ENCODE data around the gene HTT. TPM values are rescaled to one million over a fixed set of nuclear protein-coding genes. Genes with fewer than 3 reads are reported as not detected.

Gene HTT
- total and polyA plus RNA-seq, 5 donors from 2014 or later: 4.8 to 101 (median 6.4) TPM

GRCh38 chr4:3249711-3250437 is 175.4 kb downstream of the HTT start:
- DNase-seq (no peak), ATAC-seq (ENCODE audit: low read depth in 2 of 2) (no peak)
- Histone ChIP-seq H3K27ac (ENCODE audit: insufficient read depth, low read length, poor library complexity, severe bottlenecking) (no peak overlapping the region), H3K4me3 (ENCODE audit: low read depth, low read length) (no peak overlapping the region), H3K27me3 (ENCODE audit: control insufficient read depth, insufficient read depth, low read length) (no peaks in the 10 kb centered on the region), H3K36me3 (ENCODE audit: control insufficient read depth, insufficient read depth, low read length) (no peaks in the 10 kb centered on the region), H3K9me3 (ENCODE audit: control insufficient read depth in 2 of 2, low read length in 2 of 2) (no peaks in the 10 kb centered on the region), H3K4me1 (ENCODE audit: control insufficient read depth, insufficient read depth, low read length, poor library complexity, severe bottlenecking) (peaks cover 2% of the 10 kb centered on the region)
- Mint-ChIP-seq H3K27ac (peak overlapping the region in 2 of 3 donors; percentile 59 to 72), H3K4me3 (no peak overlapping the region), H3K9me3 (peaks cover 0 to 1% (median 0%) of the 10 kb centered on the region in 7 donors), H3K27me3 (no peaks in the 10 kb centered on the region), H3K36me3 (no peaks in the 10 kb centered on the region), H3K4me1 (no peaks in the 10 kb centered on the region)

GRCh38 chr4:3250438-3250955 is 176.0 kb downstream of the HTT start:
- Mint-ChIP-seq H3K4me1 (no peaks in the 10 kb centered on the region), H3K9me3 (peaks cover 0 to 1% (median 0%) of the 10 kb centered on the region in 7 donors), H3K4me3 (no peak overlapping the region), H3K27me3 (no peaks in the 10 kb centered on the region), H3K36me3 (no peaks in the 10 kb centered on the region), H3K27ac (peak overlapping the region in 2 of 3 donors; percentile 59 to 72)
- H3K9me3 ChIP-seq (ENCODE audit: control insufficient read depth in 2 of 2, low read length in 2 of 2): no peaks in the 10 kb centered on the region
- H3K27ac ChIP-seq (ENCODE audit: insufficient read depth, low read length, poor library complexity, severe bottlenecking): no peak overlapping the region
- DNase-seq (no peak), ATAC-seq (ENCODE audit: low read depth in 2 of 2) (no peak)
- peaks cover 2% of the 10 kb centered on the region for H3K4me1 ChIP-seq (ENCODE audit: control insufficient read depth, insufficient read depth, low read length, poor library complexity, severe bottlenecking)
- H3K27me3 ChIP-seq (ENCODE audit: control insufficient read depth, insufficient read depth, low read length): no peaks in the 10 kb centered on the region
- no peak overlapping the region for H3K4me3 ChIP-seq (ENCODE audit: low read depth, low read length)
- no peaks in the 10 kb centered on the region for H3K36me3 ChIP-seq (ENCODE audit: control insufficient read depth, insufficient read depth, low read length)

DNA sequence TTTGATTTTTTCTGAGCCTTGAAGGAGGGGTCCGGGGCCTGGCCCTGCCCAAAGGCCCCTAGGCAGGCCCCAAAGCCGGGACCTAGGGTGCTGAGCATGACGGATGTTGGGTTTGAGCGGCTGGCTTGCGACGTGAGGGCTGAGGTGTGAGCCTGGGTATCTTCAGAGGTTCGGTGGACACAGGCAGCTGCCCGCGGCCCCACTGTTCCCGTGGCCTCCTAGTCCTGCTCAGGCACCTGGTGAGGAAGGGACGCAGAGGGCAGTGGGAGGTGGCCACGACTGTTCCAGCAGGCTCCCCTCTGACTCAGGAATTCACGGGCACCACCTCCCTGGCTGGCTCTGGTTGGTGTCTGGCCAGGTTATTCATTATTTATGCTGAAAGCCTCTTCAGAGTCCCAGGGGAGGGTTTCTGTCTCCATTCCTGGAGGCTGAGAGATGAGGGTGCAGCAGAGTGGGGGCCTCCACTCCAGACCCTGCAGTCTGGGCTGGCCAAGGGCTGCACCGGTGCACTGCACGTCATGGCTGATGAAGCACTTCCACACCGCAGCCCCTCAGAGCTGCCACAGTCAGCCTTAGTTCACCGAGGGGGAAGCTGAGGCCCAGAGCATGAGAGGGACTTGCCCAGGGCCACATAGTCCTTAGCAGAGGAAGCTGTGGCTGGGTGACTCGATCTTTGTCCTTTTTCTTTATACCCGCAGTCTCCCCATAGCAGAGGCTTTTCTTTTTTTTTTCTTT is 176.6 kb downstream of the HTT start:
- no peaks in the 10 kb centered on the region for H3K9me3 ChIP-seq (ENCODE audit: control insufficient read depth in 2 of 2, low read length in 2 of 2)
- peaks cover 1% of the 10 kb centered on the region for H3K4me1 ChIP-seq (ENCODE audit: control insufficient read depth, insufficient read depth, low read length, poor library complexity, severe bottlenecking)
- Mint-ChIP-seq H3K27ac (no peak overlapping the region), H3K9me3 (peaks cover 0 to 1% (median 0%) of the 10 kb centered on the region in 7 donors), H3K36me3 (no peaks in the 10 kb centered on the region), H3K4me3 (no peak overlapping the region), H3K4me1 (no peaks in the 10 kb centered on the region), H3K27me3 (no peaks in the 10 kb centered on the region)
- no peak for DNase-seq
- H3K36me3 ChIP-seq (ENCODE audit: control insufficient read depth, insufficient read depth, low read length): no peaks in the 10 kb centered on the region
- ATAC-seq (ENCODE audit: low read depth in 2 of 2): peak in 1 of 2 donors; percentile 16
- H3K27me3 ChIP-seq (ENCODE audit: control insufficient read depth, insufficient read depth, low read length): no peaks in the 10 kb centered on the region
- no peak overlapping the region for H3K4me3 ChIP-seq (ENCODE audit: low read depth, low read length)
- no peak overlapping the region for H3K27ac ChIP-seq (ENCODE audit: insufficient read depth, low read length, poor library complexity, severe bottlenecking)

- Mint-ChIP-seq H3K27me3 (no peaks in the 10 kb centered on the region), H3K9me3 (peaks cover 0 to 1% (median 0%) of the 10 kb centered on the region in 7 donors), H3K4me1 (no peaks in the 10 kb centered on the region), H3K36me3 (no peaks in the 10 kb centered on the region), H3K27ac (no peak overlapping the region), H3K4me3 (no peak overlapping the region)
- Histone ChIP-seq H3K4me1 (ENCODE audit: control insufficient read depth, insufficient read depth, low read length, poor library complexity, severe bottlenecking) (no peaks in the 10 kb centered on the region), H3K36me3 (ENCODE audit: control insufficient read depth, insufficient read depth, low read length) (no peaks in the 10 kb centered on the region), H3K9me3 (ENCODE audit: control insufficient read depth in 2 of 2, low read length in 2 of 2) (no peaks in the 10 kb centered on the region), H3K27ac (ENCODE audit: insufficient read depth, low read length, poor library complexity, severe bottlenecking) (no peak overlapping the region), H3K4me3 (ENCODE audit: low read depth, low read length) (no peak overlapping the region), H3K27me3 (ENCODE audit: control insufficient read depth, insufficient read depth, low read length) (no peaks in the 10 kb centered on the region)
- ATAC-seq (ENCODE audit: low read depth in 2 of 2) (no peak), DNase-seq (no peak)
These were observed 177.4 kb downstream of the HTT start for GRCh38 chr4:3251691-3252479.

- no peak overlapping the region for H3K4me3 Mint-ChIP-seq
- peaks cover 0 to 1% (median 0%) of the 10 kb centered on the region in 7 donors for H3K9me3 Mint-ChIP-seq
- no peak overlapping the region for H3K27ac ChIP-seq (ENCODE audit: insufficient read depth, low read length, poor library complexity, severe bottlenecking)
- H3K4me3 ChIP-seq (ENCODE audit: low read depth, low read length): no peak overlapping the region
- no peak for DNase-seq
- H3K9me3 ChIP-seq (ENCODE audit: control insufficient read depth in 2 of 2, low read length in 2 of 2): no peaks in the 10 kb centered on the region
- ATAC-seq (ENCODE audit: low read depth in 2 of 2): no peak
- no peaks in the 10 kb centered on the region for H3K4me1 ChIP-seq (ENCODE audit: control insufficient read depth, insufficient read depth, low read length, poor library complexity, severe bottlenecking)
- no peak overlapping the region for H3K27ac Mint-ChIP-seq
- H3K27me3 ChIP-seq (ENCODE audit: control insufficient read depth, insufficient read depth, low read length): no peaks in the 10 kb centered on the region
- H3K36me3 ChIP-seq (ENCODE audit: control insufficient read depth, insufficient read depth, low read length): no peaks in the 10 kb centered on the region
- H3K36me3 Mint-ChIP-seq: no peaks in the 10 kb centered on the region
- no peaks in the 10 kb centered on the region for H3K4me1 Mint-ChIP-seq
- no peaks in the 10 kb centered on the region for H3K27me3 Mint-ChIP-seq
These were observed 178.0 kb downstream of the HTT start for GRCh38 chr4:3252480-3252828.

DNA sequence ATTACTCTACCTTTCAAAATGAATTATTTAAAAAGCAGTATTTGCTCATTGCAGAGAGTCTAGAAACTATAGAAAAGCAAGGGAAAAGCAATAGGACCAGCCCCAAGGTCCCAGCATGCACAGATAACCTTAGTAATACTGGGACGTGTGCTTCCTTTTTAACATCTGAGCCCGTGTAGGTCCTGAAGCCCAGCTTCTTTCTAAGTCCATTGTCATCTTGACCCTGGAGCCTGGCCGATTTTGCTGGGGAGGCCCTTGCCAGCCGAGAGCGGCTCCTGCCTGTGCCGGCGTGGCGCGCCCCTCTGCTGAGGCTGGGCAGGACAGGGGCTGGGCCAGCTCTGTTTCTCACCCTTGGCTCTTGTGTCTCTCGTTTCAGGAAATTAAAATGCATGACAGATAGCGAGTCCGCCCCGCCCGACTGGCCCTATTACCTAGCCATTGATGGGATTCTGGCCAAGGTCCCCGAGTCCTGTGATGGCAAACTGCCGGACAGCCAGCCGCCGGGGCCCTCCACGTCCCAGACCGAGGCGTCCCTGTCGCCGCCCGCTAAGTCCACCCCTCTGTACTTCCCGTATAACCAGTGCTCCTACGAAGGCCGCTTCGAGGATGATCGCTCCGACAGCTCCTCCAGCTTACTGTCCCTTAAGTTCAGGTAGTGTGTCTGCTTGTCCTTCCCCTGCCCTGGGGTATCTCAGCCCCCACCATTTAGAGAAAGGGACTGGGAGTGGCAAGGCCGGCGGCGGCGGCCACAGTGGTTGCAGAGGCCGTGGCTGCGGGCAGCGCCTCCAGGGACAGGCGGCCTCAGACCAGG is 178.6 kb downstream of the HTT start:
- H3K36me3 Mint-ChIP-seq: no peaks in the 10 kb centered on the region
- no peak for ATAC-seq (ENCODE audit: low read depth in 2 of 2)
- Histone ChIP-seq H3K4me3 (ENCODE audit: low read depth, low read length) (no peak overlapping the region), H3K4me1 (ENCODE audit: control insufficient read depth, insufficient read depth, low read length, poor library complexity, severe bottlenecking) (no peaks in the 10 kb centered on the region), H3K27me3 (ENCODE audit: control insufficient read depth, insufficient read depth, low read length) (no peaks in the 10 kb centered on the region), H3K27ac (ENCODE audit: insufficient read depth, low read length, poor library complexity, severe bottlenecking) (no peak overlapping the region), H3K9me3 (ENCODE audit: control insufficient read depth in 2 of 2, low read length in 2 of 2) (no peaks in the 10 kb centered on the region), H3K36me3 (ENCODE audit: control insufficient read depth, insufficient read depth, low read length) (no peaks in the 10 kb centered on the region)
- H3K4me3 Mint-ChIP-seq: no peak overlapping the region
- no peaks in the 10 kb centered on the region for H3K4me1 Mint-ChIP-seq
- no peak overlapping the region for H3K27ac Mint-ChIP-seq
- peaks cover 0 to 1% (median 0%) of the 10 kb centered on the region in 7 donors for H3K9me3 Mint-ChIP-seq
- no peak for DNase-seq
- H3K27me3 Mint-ChIP-seq: no peaks in the 10 kb centered on the region

DNA sequence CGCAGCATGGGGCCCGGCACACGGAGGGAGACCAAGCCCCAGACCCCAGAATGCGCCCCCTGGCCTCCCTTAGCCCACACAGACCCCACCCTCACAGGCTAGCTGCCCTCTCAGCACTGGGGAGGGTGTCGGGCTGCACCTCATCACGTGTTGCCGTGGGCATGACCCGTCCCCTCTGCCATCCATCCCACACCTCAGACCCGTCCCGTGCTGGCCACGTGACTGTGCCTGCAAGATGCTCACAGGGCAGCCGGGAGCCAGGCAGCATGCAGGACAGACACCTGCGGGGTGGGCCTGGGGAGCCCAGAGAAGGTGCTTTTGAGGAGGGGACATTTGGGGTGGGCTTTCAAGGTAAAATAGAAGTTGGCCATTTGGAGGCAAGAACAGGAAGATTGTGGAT is 179.3 kb downstream of the HTT start:
- Histone ChIP-seq H3K27me3 (ENCODE audit: control insufficient read depth, insufficient read depth, low read length) (no peaks in the 10 kb centered on the region), H3K27ac (ENCODE audit: insufficient read depth, low read length, poor library complexity, severe bottlenecking) (no peak overlapping the region), H3K4me1 (ENCODE audit: control insufficient read depth, insufficient read depth, low read length, poor library complexity, severe bottlenecking) (no peaks in the 10 kb centered on the region), H3K36me3 (ENCODE audit: control insufficient read depth, insufficient read depth, low read length) (no peaks in the 10 kb centered on the region), H3K9me3 (ENCODE audit: control insufficient read depth in 2 of 2, low read length in 2 of 2) (no peaks in the 10 kb centered on the region), H3K4me3 (ENCODE audit: low read depth, low read length) (no peak overlapping the region)
- H3K4me3 Mint-ChIP-seq: no peak overlapping the region
- no peak overlapping the region for H3K27ac Mint-ChIP-seq
- H3K4me1 Mint-ChIP-seq: no peaks in the 10 kb centered on the region
- peaks cover 0 to 1% (median 0%) of the 10 kb centered on the region in 7 donors for H3K9me3 Mint-ChIP-seq
- ATAC-seq (ENCODE audit: low read depth in 2 of 2) (no peak), DNase-seq (no peak)
- H3K36me3 Mint-ChIP-seq: no peaks in the 10 kb centered on the region
- H3K27me3 Mint-ChIP-seq: no peaks in the 10 kb centered on the region

Data from CD4-positive, CD25-positive, alpha-beta regulatory T cell (primary cell).